ENCODE measurements around the gene ABCC6.
"Not testable (repeated sequence)": the region's sequence is repeated elsewhere in the genome, so short reads cannot be mapped to it uniquely, and the experiment has no call there.

DNA sequence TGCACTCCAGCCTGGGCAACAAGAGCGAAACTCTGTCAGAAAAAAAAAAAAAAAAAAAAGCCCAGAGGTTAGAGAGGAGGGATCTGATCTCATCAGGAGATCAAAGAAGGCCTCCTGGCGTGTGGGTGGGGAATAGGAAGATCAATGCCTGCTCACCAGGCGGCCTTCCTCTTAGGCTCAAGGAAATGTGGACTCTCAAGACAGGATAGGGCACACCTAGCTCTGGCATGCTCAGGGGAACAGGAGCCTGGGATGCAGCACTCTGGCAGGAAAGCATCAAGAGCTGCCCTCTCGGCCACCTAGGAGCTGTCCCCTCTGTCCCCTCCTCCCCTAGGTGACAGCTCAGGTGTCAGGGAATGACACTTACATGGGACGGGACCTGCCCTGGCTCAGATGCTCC, 22.9 kb downstream of the ABCC6 start:
- not testable (repeated sequence) for TF ChIP-seq CTCF (conservative IDR thresholded peaks at IDR 0.05; ENCODE audit: low read length); EZH2phosphoT487 (IDR thresholded peaks at IDR 0.05; ENCODE audit: borderline replicate concordance, low read depth, low read length)
